ENCODE measurements around the gene STARD8.
"Not testable (repeated sequence)": the region's sequence is repeated elsewhere in the genome, so short reads cannot be mapped to it uniquely, and the experiment has no call there.

Gene STARD8, protein sequence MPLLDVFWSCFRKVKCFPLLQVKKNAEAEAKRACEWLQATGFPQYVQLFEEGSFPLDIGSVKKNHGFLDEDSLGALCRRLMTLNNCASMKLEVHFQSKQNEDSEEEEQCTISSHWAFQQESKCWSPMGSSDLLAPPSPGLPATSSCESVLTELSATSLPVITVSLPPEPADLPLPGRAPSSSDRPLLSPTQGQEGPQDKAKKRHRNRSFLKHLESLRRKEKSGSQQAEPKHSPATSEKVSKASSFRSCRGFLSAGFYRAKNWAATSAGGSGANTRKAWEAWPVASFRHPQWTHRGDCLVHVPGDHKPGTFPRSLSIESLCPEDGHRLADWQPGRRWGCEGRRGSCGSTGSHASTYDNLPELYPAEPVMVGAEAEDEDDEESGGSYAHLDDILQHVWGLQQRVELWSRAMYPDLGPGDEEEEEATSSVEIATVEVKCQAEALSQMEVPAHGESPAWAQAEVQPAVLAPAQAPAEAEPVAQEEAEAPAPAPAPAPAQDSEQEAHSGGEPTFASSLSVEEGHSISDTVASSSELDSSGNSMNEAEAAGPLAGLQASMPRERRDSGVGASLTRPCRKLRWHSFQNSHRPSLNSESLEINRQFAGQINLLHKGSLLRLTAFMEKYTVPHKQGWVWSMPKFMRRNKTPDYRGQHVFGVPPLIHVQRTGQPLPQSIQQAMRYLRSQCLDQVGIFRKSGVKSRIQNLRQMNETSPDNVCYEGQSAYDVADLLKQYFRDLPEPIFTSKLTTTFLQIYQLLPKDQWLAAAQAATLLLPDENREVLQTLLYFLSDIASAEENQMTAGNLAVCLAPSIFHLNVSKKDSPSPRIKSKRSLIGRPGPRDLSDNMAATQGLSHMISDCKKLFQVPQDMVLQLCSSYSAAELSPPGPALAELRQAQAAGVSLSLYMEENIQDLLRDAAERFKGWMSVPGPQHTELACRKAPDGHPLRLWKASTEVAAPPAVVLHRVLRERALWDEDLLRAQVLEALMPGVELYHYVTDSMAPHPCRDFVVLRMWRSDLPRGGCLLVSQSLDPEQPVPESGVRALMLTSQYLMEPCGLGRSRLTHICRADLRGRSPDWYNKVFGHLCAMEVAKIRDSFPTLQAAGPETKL

DNA sequence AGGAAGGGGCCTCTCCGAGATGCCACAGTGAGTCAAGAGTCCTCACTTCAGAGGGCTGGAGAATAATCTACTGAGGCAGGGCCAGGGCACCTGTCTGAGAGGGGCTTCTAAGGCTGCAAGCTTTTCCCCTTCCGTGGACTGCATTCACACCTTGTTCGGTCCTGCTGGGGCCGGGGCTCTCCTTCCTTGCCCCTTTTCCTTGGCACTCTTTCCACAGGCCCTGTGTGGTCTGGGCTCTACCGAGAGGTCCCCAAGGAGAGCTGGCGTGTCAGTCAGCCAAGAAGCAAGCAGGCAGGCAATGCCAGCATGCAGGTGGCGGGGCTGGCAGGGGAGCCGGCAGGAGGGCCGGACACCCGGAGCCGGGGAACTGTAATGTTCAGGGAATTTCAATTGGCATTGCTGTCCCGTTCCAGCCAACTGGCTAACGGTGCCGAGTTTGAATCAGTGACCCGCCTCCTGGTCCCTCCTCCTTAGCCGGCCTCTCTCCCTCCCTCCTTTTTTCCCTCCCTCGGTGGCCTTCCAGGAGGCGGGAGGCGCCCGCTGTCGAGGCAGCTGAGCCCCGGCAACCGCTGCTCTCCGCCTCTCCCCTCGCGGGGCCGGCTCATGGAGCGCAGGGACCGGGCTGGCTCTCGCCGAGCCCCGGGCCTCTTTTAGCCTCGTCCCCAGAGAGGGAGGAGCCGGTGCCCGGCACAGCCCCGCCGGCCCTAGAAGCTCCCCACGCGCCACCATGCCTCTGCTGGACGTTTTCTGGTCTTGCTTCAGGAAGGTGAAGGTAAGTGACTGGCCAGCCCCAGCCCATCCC, at the start of gene STARD8:
TSS of gene STARD8 (plus strand) at position 511 of the 802 bp plus-strand sequence. CDS start at position 728, 217 bp downstream.
- DNase-seq (ENCODE audit: low read depth in 2 of 3, low spot score in 1 of 3), result no peak

DNA sequence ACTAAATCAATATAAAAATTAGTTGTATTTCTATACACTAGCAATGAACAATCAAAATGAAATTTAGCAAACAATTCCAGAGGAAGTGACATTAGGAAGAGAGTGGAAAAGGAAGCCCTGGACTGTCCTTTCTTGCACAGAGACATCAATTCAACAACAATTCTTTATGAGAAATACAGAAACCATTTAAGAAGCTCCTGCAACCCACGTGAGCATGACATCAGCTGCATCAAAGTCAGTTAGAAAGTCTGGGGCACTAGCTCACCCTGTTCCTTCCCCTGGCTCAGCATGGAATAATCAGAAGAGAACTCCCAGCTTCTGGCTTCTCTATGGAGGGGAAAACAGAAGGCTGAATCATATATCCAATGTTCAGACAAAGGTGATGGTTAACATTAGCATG, 48.6 kb upstream of the STARD8 start:
- DNase-seq (ENCODE audit: low read depth in 2 of 3, low spot score in 1 of 3), result no peak

DNA sequence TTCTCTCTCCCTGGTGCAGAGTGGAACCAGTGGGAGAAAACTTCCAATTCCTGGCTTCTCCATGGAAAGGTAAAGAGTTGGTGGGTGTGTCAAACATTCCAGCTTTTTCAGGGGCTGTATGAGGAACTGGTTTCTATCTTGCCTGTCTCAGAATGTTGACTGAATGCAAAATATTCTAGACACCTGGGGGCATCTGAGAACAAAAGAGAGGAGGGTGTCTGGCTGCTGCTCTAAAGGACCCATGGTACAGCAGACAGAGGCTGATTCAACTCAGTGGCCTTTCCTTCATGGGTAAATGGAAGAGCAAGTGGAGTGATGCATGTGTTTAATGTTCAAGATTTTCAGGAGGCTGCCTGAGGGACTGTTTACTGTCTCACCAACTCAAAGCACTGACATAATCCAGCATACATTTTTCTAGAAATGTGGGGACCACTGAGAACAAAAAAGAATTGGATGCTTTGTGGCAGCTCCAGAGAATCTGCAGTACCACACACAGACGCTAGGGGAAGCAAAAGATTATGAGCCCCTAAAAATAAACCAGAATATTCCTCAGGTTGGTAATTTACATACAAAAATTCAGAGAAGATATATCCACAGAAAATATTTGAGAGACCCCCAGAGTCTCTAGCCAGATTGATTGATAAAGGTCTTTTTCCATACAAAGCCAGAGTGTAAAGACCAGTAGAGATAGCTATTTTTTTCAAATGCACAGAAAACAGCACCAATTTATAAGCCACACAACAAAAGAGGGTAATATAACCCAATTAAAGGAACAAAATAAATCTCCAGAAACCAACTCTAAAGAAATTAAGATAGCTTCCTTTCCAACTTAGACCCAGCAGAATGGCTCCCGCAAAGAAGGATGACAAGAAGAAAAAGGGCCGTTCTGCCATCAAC, 48.0 kb upstream of the STARD8 start:
- DNase-seq (ENCODE audit: low read depth in 2 of 3, low spot score in 1 of 3), result no peak

DNA sequence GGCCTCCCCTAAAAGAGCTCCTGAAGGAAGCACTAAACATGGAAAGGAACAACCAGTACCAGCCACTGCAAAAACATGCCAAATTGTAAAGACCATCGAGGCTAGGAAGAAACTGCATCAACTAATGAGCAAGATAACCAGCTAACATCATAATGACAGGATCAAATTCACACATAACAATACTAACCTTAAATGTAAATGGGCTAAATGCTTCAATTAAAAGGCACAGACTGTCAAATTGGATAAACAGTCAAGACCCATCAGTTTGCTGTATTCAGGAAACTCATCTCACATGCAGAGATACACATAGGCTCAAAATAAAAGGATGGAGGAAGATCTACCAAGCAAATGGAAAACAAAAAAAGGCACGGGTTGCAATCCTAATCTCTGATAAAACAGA, 43.2 kb upstream of the STARD8 start:
- DNase-seq (ENCODE audit: low read depth in 2 of 3, low spot score in 1 of 3), result not testable (repeated sequence)

DNA sequence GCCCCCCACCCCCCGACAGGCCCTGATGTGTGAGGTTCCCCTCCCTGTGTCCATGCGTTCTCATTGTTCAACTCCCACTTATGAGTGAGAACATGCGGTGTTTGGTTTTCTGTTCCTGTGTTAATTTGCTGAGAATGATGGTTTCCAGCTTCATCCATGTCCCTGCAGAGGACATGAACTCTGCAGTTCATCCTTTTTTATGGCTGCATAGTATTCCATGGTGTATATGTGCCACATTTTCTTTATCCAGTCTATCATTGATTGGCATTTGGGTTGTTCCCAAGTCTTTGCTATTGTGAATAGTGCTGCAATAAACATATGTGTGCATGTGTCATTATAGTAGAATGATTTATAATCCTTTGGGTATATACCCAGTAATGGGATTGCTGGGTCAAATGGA, 32.7 kb upstream of the STARD8 start:
- DNase-seq (ENCODE audit: low read depth in 2 of 3, low spot score in 1 of 3), result not testable (repeated sequence)

DNA sequence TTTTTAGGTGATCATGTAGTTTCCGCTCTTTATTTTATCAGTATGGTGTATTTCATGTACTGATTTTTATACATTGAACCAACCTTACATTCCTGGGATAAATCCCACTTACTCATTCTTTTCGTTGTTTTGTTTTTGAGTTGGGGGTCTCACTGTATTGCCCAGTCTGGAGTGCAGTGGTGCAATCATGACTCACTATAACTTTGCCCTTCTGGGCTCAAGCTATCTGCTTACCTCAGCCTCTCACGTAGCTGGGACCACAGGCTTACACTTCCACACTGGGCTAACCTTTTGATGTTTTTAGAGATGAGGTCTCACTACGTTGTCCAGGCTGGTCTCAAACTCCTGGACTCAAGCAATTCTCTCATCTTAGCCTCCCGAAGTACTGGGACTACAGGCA, 19.5 kb upstream of the STARD8 start:
- no peak for DNase-seq (ENCODE audit: low read depth in 2 of 3, low spot score in 1 of 3)

DNA sequence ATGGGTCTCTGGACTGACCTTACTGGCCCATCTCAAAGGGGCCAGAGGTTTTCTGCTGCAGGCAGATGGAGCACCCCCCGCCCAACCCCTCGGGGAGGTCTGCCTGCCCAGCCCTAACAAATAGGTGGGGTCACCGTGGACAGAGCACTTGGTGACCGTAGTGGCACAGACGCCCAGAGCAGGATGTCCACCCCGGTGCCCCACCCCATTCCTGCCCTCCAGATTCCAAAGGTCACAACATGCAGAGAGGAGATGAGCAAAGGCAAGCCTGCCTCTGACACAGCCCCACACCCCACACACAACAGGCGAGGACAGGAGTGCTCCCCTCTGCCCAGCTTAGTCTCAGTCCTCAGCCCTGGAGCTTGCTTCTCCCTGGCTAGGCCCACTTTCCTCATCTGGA, 17.5 kb upstream of the STARD8 start:
- not testable (repeated sequence) for DNase-seq (ENCODE audit: low read depth in 2 of 3, low spot score in 1 of 3)

DNA sequence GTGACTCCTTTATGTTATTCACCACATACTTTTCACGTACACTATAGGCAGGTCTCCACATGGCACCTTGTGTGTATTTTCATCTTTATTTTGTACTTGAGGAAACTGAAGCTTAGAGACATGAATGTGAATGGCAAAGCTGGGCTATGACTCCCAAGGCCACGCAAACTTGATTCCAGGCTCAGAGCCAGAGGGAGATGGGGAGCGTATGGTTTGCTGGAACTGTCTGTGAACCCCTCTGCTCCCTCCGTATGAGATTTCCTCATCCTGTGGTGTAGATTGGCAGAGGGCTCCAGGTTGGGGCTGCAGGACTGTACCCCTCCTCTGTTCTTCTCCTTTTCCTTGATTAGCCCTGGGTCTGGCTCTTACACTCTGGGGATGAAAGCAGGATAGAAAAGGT, 16.1 kb upstream of the STARD8 start:
- DNase-seq (ENCODE audit: low read depth in 2 of 3, low spot score in 1 of 3), result no peak

DNA sequence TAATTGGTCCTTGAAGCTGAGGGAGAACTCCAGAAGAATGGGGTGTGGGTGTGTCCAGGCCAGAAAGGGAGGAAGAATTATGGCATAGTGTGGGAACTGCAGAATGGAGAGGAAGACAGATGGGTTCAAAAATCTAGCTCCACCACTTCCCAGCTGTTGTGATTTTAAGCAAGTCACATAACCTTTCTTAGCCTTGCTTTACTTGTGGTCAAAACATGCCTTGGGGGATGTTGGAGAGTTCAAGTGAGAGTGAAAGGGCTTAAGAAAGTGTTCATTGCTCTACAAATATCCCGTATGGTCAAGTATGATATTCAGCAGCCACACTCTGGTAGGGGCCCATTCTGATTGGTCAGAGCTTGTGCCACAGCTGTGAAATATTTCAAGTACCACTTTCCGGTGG, 15.0 kb upstream of the STARD8 start:
- DNase-seq (ENCODE audit: low read depth in 2 of 3, low spot score in 1 of 3), result no peak

DNA sequence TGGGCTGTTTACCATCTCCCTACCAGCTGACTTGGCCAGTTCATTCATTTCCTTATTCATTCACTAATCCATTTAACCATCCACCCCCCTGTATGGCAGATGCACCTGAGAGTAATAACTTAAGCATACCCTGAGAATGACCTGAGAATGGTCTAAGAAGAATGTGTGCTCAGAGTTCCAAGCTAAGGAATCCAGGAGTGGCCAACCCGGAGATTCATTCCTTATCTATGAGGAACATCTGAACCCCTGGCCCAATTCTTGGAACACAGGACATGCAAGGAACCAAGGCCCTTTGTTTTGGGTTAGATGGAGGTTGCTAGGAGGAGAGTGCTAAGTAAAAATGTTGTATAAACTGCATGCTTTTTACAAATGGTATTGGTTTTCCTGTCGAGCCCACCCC, 13.5 kb upstream of the STARD8 start:
- DNase-seq (ENCODE audit: low read depth in 2 of 3, low spot score in 1 of 3), result no peak

DNA sequence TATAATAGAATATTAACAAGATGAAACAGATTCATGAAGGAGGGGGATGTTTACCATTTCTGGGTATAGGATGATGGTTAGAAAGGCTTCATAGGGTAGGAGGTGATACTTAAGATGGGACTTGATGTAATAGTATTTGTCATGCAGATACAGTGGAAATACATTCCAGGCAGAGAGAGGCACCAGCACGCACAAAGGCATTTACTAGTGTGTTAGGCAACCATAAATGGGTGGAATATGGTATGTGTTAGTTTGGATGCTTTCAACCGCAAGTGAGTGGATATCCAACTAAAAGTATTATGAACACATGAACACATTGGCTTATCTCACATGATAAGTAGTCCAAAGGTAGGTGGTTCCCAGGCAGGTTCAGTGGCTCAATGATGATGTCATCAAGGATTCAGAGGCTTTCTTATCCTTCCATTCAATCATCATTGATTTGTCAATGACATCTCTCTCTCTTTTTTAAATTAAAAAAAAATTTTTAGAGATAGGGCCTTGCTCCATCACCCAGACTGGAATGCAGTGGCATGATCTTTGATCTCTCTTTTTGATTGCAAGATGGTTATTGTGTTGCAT, 12.7 kb upstream of the STARD8 start:
- no peak for DNase-seq (ENCODE audit: low read depth in 2 of 3, low spot score in 1 of 3)

DNA sequence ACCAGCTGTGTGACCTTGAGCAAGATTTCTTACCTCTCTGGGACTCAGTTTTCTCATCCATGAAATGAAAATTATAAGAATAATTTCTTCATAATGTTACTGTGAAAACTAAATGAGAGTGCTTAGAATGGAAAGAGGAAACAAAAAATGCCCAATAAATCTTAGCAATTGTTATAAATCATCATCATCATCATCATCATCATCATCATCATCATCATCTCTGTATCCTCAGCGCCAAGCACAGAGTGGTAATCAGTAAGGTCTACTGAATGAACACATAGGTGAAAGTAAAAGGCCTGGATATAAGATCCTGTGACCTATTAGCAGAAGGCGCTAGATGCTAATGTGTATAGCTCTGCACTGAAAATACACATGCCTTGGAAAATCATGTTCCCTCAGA, 6.8 kb upstream of the STARD8 start:
- DNase-seq (ENCODE audit: low read depth in 2 of 3, low spot score in 1 of 3), result no peak

DNA sequence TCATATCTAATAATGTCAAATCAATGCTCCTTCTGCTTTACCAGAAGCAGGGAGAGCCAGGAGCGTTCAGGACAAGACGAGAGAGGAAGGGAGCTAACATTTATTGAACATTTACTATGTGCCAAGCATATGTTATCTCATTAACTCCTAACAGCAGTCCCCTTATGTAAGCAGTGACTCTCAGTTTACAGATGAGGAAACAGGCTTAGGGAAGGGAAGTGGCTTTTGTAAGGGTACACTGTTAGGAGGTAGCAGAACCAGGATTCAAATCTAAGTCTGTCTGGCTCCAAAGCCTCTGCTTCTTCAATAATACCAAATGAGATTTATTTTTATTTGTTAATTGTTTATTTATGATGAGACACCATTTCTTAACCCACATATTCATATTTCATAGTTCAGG, 2.6 kb upstream of the STARD8 start:
- no peak for DNase-seq (ENCODE audit: low read depth in 2 of 3, low spot score in 1 of 3)

DNA sequence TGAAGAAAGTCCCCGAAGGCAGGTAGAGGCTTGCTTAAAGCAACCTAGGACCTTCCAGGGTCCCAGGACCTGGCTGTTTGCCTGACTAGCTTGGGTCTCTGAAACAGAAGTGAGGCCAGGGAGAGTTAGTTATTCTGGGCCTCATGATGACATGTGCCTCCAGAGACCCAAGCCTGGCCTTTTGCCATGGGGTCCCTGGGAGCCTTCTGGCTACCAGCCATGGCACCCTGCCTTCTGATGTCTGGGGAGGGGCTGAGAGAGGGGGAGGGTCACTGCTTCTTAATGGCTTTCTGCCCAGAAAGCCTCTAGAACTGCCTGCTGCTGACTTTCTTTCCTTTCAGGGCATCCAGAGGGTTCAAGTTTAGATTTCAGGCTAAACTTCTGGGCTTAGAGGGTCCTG, 1.0 kb upstream of the STARD8 start:
- DNase-seq (ENCODE audit: low read depth in 2 of 3, low spot score in 1 of 3), result no peak

DNA sequence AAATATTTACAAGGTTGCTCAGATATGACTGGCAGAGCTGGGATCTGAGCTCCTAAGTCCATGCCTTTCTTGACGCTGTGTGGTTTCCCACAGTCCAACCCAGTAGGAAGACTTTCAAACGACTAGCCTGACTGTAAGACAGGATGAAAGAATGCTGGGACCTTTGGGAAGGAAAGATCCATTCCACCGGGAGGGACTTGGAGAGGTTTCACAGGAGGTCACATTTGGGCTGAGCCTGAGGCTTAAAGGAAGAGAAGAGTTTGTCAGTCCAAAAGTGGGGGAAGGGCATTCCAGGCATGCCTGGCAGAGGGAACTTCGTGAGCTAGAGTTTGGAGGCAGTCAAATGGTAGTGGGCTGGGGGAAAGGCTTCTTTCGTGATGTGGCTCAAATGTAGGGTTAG, 1.5 kb downstream of the STARD8 start:
- DNase-seq (ENCODE audit: low read depth in 2 of 3, low spot score in 1 of 3), result no peak

DNA sequence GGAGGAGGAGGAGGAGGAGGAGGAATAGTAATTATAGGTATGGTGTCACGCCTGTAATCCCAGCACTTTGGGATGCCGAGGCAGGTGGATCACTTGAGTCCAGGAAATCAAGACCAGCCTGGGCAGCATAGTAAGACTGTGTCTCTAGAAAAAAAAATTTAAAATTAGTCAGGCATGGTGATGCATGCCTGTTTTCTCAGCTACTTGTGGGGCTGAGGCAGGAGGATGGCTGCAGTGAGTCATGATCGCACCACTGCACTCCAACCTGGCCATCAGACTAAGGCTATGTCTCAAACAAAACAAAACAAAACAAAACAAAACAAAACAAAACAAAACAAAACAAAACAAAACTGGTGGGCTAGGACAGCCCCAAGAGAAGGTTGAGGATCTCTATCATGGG, 3.0 kb downstream of the STARD8 start:
- no peak for DNase-seq (ENCODE audit: low read depth in 2 of 3, low spot score in 1 of 3)

DNA sequence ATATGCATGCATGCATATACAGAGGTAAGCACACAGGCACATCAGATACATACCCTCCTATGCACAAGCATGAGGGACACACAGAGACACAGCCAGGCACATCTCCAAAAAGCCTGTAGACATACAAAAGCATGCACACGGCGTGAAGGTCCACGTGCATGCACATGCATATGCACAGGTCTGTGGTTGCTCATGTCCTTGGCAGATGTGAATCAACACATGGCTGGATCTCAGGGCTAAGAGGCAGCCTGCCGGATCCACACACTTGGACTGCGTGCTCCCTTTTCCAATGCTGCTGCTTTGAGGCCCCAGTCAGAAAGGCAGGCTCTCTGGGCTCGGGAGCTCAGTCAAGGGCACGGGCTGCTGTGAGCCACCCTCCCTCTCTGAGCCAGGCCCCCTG, 3.6 kb downstream of the STARD8 start:
- no peak for DNase-seq (ENCODE audit: low read depth in 2 of 3, low spot score in 1 of 3)

DNA sequence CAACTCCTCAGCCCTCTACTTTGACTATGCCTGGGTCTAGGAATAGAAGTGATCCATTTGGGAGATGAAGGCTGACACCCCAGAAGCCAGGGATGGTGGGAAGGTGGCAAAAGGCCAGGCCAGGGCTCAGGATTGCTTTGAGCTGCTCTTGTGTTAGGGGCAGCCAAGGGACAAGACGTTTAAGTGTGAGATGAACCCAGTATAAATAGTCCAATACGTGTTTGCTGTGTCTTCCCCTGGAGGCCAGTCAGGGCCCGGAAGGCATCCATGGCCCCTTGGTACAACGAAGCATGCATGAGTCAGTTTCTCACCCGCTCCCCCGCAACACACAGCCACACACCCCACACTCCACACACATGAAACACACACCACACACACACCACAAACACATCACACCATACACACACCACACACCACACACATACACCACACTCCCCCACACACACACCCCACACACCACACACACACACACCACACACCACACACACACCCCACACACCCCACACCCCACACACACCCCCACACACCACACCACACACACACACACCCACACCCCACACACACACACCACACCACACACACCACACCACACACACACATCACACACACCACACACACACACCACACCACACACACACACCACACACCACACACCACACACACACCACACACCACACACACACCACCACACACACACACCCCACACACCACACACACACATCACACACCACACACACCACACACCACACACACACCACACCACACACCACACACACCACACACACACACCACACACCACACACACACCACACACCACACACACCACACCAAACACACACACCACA, 5.1 kb downstream of the STARD8 start:
- no peak for DNase-seq (ENCODE audit: low read depth in 2 of 3, low spot score in 1 of 3)

DNA sequence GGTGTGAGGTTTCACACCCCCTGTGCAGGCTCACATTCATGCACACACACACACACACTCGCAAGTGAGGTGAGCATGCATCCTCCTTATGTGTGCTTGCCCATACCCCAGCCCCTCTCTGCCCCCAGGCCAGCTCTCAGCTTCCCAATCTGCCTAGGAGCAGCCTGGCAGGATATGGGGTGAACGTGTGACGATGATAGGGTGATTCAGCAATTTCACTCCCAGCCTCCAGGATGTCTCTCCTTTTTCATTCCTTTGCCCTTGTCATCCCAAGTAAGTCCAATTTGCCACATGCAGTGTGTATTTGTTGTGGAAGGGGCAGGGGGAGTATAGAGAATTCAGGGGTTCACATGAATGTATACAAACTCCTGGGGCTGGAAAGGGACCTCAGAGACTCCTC, 7.2 kb downstream of the STARD8 start:
- no peak for DNase-seq (ENCODE audit: low read depth in 2 of 3, low spot score in 1 of 3)

All from stimulated activated CD4-positive, alpha-beta T cell treated with anti-CD3 and anti-CD28 coated beads, Interleukin-12 subunit alpha, Interleukin-12 subunit beta, amount 100 ng/mL, for 48 hours (primary cell).